ENCODE data around the gene GNAI1.

GRCh38 chr7:80255656-80256055 lies 121.0 kb downstream of the GNAI1 start:
- TF ChIP-seq, protein P1, sequence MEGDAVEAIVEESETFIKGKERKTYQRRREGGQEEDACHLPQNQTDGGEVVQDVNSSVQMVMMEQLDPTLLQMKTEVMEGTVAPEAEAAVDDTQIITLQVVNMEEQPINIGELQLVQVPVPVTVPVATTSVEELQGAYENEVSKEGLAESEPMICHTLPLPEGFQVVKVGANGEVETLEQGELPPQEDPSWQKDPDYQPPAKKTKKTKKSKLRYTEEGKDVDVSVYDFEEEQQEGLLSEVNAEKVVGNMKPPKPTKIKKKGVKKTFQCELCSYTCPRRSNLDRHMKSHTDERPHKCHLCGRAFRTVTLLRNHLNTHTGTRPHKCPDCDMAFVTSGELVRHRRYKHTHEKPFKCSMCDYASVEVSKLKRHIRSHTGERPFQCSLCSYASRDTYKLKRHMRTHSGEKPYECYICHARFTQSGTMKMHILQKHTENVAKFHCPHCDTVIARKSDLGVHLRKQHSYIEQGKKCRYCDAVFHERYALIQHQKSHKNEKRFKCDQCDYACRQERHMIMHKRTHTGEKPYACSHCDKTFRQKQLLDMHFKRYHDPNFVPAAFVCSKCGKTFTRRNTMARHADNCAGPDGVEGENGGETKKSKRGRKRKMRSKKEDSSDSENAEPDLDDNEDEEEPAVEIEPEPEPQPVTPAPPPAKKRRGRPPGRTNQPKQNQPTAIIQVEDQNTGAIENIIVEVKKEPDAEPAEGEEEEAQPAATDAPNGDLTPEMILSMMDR (conservative IDR thresholded peaks at IDR 0.05; ENCODE audit: low read depth, low read length): no peak
- TF ChIP-seq EZH2 (IDR thresholded peaks at IDR 0.05; ENCODE audit: borderline replicate concordance, low read depth, low read length, poor library complexity, severe bottlenecking): no peak

Data from A673 (cell line).